ENCODE data around the gene SPEF2.
"Not testable (repeated sequence)": the region's sequence is repeated elsewhere in the genome, so short reads cannot be mapped to it uniquely, and the experiment has no call there.

Gene SPEF2

GRCh38 chr5:35819668-35820067 lies 202.0 kb downstream of the SPEF2 start:
- no peak for DNase-seq (ENCODE audit: low spot score)

GRCh38 chr5:35820735-35821134 lies 203.1 kb downstream of the SPEF2 start:
- no peak for DNase-seq (ENCODE audit: low spot score)

GRCh38 chr5:35821513-35821912 lies 203.8 kb downstream of the SPEF2 start:
- DNase-seq (ENCODE audit: low spot score): no peak

- DNase-seq (ENCODE audit: low spot score): no peak
Measured at GRCh38 chr5:35822511-35822910, 204.8 kb downstream of the SPEF2 start.

- DNase-seq (ENCODE audit: low spot score): no peak
Measured at GRCh38 chr5:35823347-35824098, 205.9 kb downstream of the SPEF2 start.

- DNase-seq (ENCODE audit: low spot score): no peak
Measured at GRCh38 chr5:35826056-35826455, 208.4 kb downstream of the SPEF2 start.

- DNase-seq (ENCODE audit: low spot score): no peak
Measured at GRCh38 chr5:35826554-35826953, 208.9 kb downstream of the SPEF2 start.

- no peak for DNase-seq (ENCODE audit: low spot score)
Measured at GRCh38 chr5:35828082-35828598, 210.5 kb downstream of the SPEF2 start.

- DNase-seq (ENCODE audit: low spot score): no peak
Measured at GRCh38 chr5:35830587-35830986, 212.9 kb downstream of the SPEF2 start.

GRCh38 chr5:35832762-35833161 lies 215.1 kb downstream of the SPEF2 start:
- no peak for DNase-seq (ENCODE audit: low spot score)

GRCh38 chr5:35833224-35833623 lies 215.6 kb downstream of the SPEF2 start:
- no peak for DNase-seq (ENCODE audit: low spot score)

GRCh38 chr5:35835796-35836742 lies 218.4 kb downstream of the SPEF2 start:
- no peak for DNase-seq (ENCODE audit: low spot score)

- DNase-seq (ENCODE audit: low spot score): no peak
Measured at GRCh38 chr5:35838370-35839042, 220.8 kb downstream of the SPEF2 start.

- no peak for DNase-seq (ENCODE audit: low spot score)
Measured at GRCh38 chr5:35842856-35843255, 225.2 kb downstream of the SPEF2 start.

GRCh38 chr5:35845508-35845907 lies 227.8 kb downstream of the SPEF2 start:
- not testable (repeated sequence) for DNase-seq (ENCODE audit: low spot score)

GRCh38 chr5:35847491-35847890 lies 229.8 kb downstream of the SPEF2 start:
- no peak for DNase-seq (ENCODE audit: low spot score)

- no peak for DNase-seq (ENCODE audit: low spot score)
Measured at GRCh38 chr5:35847961-35848360, 230.3 kb downstream of the SPEF2 start.

GRCh38 chr5:35849860-35850259 lies 232.2 kb downstream of the SPEF2 start:
- no peak for DNase-seq (ENCODE audit: low spot score)

- no peak for DNase-seq (ENCODE audit: low spot score)
Measured at GRCh38 chr5:35850967-35851680, 233.5 kb downstream of the SPEF2 start.

- no peak for DNase-seq (ENCODE audit: low spot score)
Measured at GRCh38 chr5:35852084-35852734, 234.5 kb downstream of the SPEF2 start.

- no peak for DNase-seq (ENCODE audit: low spot score)
Measured at GRCh38 chr5:35852773-35853172, 235.1 kb downstream of the SPEF2 start.
